ENCODE measurements around the gene TRIM67. TPM values are rescaled to one million over a fixed set of nuclear protein-coding genes. Genes with fewer than 3 reads are reported as not detected.

Gene TRIM67
- total and polyA plus RNA-seq, 9 of the 15 experiments (the other 6 are each of a cell fraction or from before 2014, with no cell fraction given): 0.04 to 0.60 (median 0.31) TPM

DNA sequence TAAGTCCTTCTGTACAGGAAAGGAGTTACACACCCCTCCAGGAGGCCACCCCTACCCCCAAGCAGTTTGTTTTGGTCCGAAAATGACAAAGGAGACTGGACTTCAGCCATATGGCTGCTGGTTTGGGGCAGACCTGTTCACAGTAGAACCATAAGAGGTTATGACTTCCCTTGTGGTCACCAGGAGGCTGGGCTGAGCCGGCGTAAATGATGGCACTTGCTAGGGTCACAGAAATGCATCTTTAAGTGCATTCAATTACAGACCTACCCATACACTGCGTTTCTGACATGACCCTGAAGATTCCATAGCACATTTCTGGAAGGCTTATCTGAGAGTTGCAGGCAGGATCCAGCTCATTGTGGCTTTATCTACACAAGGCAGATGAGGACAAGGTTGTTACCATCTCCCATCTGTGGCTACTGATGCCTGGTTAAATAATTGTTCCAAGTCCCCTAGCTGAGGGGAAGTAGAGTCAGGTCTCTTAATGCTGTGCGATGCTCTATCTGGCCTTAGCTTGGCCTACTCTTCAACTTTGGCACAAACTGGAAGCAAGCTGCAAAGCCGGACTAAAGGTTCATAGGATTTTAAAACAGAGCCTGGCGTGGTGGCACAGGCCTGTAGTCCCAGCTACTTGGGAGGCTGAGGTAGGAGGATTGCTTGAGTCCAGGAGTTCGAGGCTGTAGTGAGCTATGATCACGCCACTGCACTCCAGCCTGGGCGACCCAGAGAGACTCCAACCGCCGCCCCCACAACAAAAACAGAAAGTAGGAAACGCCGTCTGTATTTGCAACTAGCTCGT lies 1.7 kb upstream of the TRIM67 start (continued):
- TF ChIP-seq E2F1 (CRISPR knock-in tag; IDR thresholded peaks at IDR 0.05) (no peak), SIN3B (IDR thresholded peaks at IDR 0.05; ENCODE audit: low read depth) (no peak; the same call in 1 of the 2 replicates), HMBOX1 (IDR thresholded peaks at IDR 0.05) (peak; percentile 96), ZNF212 (CRISPR knock-in tag; IDR thresholded peaks at IDR 0.05) (no peak), NR2C2 (CRISPR knock-in tag; IDR thresholded peaks at IDR 0.05) (no peak), NR2C2 (tag; IDR thresholded peaks at IDR 0.05) (peak; percentile 85), JUNB (CRISPR knock-in tag; conservative IDR thresholded peaks at IDR 0.05) (no peak), ZNF133 (CRISPR knock-in tag; IDR thresholded peaks at IDR 0.05) (no peak), TAF7 (tag; IDR thresholded peaks at IDR 0.05) (no peak), CHD2 (IDR thresholded peaks at IDR 0.05; ENCODE audit: low read depth, low read length) (0 out of 2 replicates have a peak, but pooled peaks have one; percentile 17), RBM39 (optimal IDR thresholded peaks at IDR 0.05; ENCODE audit: low read depth, low read length) (no peak), DACH1 (IDR thresholded peaks at IDR 0.05; ENCODE audit: partially characterized antibody) (no peak), ZNF3 (CRISPR knock-in tag; IDR thresholded peaks at IDR 0.05) (no peak), TEAD4 (IDR thresholded peaks at IDR 0.05; ENCODE audit: low read length) (peak; percentile 100), TEAD4 (CRISPR knock-in tag; IDR thresholded peaks at IDR 0.05; ENCODE audit: borderline replicate concordance) (no peak), KAT8 (IDR thresholded peaks at IDR 0.05; ENCODE audit: low read depth) (no peak), MAX (CRISPR knock-in tag; IDR thresholded peaks at IDR 0.05) (peak; percentile 79), CREB3L1 (IDR thresholded peaks at IDR 0.05; ENCODE audit: borderline replicate concordance, low read depth) (peak; percentile 88)
- TF ChIP-seq, protein P1, sequence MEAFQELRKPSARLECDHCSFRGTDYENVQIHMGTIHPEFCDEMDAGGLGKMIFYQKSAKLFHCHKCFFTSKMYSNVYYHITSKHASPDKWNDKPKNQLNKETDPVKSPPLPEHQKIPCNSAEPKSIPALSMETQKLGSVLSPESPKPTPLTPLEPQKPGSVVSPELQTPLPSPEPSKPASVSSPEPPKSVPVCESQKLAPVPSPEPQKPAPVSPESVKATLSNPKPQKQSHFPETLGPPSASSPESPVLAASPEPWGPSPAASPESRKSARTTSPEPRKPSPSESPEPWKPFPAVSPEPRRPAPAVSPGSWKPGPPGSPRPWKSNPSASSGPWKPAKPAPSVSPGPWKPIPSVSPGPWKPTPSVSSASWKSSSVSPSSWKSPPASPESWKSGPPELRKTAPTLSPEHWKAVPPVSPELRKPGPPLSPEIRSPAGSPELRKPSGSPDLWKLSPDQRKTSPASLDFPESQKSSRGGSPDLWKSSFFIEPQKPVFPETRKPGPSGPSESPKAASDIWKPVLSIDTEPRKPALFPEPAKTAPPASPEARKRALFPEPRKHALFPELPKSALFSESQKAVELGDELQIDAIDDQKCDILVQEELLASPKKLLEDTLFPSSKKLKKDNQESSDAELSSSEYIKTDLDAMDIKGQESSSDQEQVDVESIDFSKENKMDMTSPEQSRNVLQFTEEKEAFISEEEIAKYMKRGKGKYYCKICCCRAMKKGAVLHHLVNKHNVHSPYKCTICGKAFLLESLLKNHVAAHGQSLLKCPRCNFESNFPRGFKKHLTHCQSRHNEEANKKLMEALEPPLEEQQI (IDR thresholded peaks at IDR 0.05): peak; percentile 98

Measured in K562 (cell line).